NCI-H2227 (cell line): Measurements from ENCODE around the gene TNFRSF8.
"Not testable (repeated sequence)": the region's sequence is repeated elsewhere in the genome, so short reads cannot be mapped to it uniquely, and the experiment has no call there.

ENCODE experiments used
- DNase-seq: peaks from one replicate; lab custom pipeline; 2025; ENCODE audit not compliant: unreplicated experiment; lab: John Stamatoyannopoulos, UW

The TNFRSF8 gene

DNA sequence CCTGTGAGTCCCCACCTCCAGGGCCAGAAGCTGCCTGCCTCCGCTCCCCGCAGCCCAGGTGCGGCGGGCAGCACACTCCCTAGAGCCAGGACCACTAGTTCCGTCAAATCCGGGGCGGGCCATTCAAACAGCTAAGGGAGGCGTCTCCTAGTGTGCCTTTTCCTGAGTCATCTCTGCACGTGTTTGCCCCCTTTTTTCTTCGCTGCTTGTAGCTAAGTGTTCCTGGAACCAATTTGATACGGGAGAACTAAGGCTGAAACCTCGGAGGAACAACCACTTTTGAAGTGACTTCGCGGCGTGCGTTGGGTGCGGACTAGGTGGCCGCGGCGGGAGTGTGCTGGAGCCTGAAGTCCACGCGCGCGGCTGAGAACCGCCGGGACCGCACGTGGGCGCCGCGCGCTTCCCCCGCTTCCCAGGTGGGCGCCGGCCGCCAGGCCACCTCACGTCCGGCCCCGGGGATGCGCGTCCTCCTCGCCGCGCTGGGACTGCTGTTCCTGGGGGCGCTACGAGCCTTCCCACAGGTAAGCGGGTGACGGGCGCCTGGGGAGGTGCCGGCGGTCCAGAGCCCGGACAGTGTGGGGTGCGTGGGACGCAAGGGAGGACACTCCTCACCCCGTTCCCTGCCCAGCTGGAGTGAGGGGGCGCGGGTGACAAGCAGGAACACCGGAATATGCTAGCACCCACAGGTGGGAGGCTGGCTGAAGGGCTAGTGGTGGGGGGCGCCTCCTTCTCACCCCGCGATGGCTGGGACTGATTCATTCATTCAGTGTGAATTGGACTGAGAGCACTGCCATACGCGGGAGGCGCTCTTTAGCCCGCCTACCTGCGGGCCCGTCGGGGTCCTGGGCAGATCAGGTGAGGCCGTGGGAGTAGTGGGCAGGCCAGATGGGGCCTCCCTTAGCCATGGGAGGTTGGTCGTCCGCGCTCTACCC, at the start of gene TNFRSF8:
Gene TNFRSF8 (plus strand): TSS at position 163 of the 932 bp plus-strand sequence. CDS start 296 bp downstream, at position 459.
- no peak for DNase-seq

- no peak for DNase-seq
These were observed 48.7 kb upstream of the TNFRSF8 start for GRCh38 chr1:12014141-12014991.

GRCh38 chr1:12015001-12015491, 48.1 kb upstream of the TNFRSF8 start:
- no peak for DNase-seq

DNA sequence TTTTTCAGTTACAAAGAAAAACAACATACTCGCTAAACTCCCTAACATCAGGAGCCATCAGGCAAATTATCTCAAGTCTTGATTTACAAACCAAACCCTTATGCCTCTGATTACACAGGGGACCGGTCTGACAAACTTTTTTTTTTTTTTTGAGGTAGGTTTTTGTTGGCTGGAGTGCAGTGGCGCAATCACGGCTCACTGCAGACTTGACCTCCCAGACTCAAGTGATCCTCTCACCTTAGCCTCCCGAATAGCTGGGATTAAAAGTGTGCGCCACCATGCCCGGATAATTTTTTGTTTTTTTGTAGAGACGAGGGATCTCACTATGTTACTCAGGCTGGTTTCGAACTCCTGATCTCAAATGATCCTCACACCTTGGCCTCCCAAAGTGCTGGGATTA, 47.6 kb upstream of the TNFRSF8 start:
- no peak for DNase-seq

DNA sequence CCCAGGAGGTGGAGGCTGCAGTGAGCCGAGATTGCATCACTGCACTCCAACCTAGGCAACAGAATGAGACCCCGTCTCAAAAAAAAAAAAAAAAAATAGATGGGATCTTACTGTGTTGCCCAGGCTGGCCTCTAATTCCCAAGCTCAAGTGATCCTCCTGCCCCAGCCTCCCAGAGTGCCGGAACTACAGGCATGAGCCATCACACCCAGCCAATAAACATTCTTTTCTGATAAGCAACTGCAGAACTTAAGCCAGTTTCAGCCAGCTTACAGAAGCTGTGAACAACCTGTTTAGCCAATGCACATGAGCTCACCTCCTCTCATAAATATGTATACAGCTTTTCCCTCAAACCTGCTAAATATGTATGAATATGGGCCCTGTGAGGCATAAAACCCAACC, 46.9 kb upstream of the TNFRSF8 start:
- no peak for DNase-seq

DNA sequence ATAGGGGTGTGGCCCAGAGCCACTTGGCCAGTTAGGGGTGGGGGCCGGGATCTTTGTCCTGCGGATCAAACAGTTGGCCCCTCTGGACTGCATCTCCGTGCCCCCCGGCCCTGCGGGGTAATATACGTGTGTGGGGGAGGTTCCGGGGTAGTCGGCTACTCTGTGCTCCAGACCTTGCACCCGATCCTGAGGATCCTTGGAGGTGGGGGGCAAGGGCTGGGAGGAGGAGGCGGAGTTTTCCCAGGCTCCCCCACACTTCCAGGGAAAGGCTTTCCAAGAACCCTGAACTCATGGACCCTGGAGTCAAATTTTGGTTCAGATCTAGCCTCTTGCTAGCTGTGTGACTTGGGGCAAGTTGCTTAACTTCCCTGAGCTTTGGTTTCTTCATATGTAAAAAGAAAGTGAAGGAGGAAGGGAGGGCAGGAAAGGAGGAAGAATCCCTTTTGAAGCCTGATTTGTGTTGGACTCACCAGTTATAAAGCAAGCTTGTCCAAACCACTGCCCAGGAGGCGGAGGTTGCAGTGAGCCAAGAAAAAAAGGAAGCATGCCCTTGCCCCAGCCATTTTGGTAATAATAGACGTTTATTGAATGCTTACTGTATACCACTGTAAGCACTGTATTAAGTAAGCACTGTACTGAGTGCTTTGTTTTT, 43.1 kb upstream of the TNFRSF8 start:
- DNase-seq: no peak

GRCh38 chr1:12021616-12022015, 41.5 kb upstream of the TNFRSF8 start:
- DNase-seq: no peak

DNA sequence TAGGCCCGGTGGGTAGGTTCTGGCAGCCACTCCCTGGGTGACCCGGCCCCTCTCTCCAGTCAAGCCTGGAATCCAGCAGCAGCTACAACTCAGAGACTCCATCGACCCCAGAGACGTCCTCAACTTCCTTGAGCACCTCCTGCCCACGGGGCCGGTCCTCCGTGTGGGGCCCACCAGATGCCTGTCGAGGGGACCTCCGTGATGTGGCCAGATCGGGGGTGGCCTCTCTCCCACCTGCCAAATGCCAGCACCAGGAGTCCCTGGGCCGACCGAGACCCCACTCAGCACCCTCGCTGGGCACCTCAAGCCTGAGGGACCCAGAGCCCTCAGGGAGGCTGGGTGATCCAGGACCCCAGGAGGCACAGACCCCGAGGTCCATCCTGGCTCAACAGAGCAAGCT, 41.1 kb upstream of the TNFRSF8 start:
- no peak for DNase-seq

- no peak for DNase-seq
These were observed 36.5 kb upstream of the TNFRSF8 start for GRCh38 chr1:12026586-12026985.

DNA sequence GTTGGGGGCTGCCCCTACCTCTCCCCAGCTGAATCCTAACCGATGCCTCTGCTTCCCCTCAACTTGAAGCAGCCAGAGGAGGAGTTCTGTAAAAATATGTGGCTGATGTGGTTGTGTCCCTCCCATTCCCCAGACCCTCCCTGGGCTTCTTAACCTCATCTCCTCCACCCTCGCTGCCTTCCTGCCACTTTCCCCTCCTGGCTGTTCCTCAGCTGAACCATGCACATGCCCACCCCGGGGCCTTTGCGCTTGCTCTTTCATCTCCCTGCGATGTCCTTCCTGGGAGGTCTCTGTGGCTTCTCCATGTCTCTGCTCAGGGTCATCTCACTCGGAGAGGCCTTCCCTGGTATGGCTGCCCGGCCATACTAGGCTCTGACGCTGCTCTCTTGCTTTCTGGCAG, 34.9 kb upstream of the TNFRSF8 start:
- DNase-seq: no peak

- no peak for DNase-seq
These were observed 34.1 kb upstream of the TNFRSF8 start for GRCh38 chr1:12028957-12029511.

DNA sequence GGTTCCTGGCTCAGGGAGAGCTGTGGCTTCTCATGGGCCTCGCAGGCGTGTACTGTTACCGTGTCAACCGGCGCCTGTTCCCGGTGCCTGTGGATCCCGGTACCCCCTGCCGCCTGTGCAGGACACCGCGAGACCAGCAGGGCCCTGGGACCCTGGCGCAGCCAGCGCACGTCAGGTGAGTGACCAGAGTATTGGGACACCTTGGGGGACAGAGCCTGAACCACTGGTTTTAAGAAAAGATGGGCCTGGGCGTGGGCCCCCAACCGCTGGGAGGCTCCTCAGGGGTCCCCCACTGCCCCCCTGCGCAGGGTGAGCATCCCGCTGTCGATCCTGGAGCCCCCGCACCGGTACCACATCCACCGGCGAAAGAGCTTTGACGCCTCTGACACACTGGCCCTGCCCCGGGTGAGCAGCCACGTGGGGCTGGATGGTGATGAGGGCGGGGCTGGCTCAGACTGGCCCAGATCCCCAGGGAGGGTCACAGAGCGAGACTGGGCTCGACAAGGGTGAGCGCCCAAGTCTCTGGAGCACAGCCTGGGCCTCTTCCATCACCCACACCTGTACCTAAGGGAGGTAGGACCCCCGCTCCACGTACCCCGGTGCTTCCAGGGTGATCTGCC, 33.3 kb upstream of the TNFRSF8 start:
- DNase-seq: no peak

GRCh38 chr1:12031039-12031980, 31.8 kb upstream of the TNFRSF8 start:
- no peak for DNase-seq

- DNase-seq: no peak
These were observed 30.9 kb upstream of the TNFRSF8 start for GRCh38 chr1:12032161-12032621.

GRCh38 chr1:12033441-12033840, 29.7 kb upstream of the TNFRSF8 start:
- not testable (repeated sequence) for DNase-seq

GRCh38 chr1:12034381-12034801, 28.7 kb upstream of the TNFRSF8 start:
- no peak for DNase-seq

GRCh38 chr1:12035312-12035711, 27.8 kb upstream of the TNFRSF8 start:
- no peak for DNase-seq

GRCh38 chr1:12037486-12038355, 25.4 kb upstream of the TNFRSF8 start:
- no peak for DNase-seq
